Transverse colon (tissue), 4 donors: ENCODE results near the gene DBI.

ENCODE experiments used
- POLR2A ChIP-seq: fragments of 450-650 bp; IDR thresholded peaks from one replicate; pipeline ENCODE4 v1.6.1; 2016; ENCODE audit warnings: antibody characterized with exemption, mild to moderate bottlenecking, moderate library complexity
- POLR2AphosphoS5 ChIP-seq, 3 donors: sonication (generic); formaldehyde crosslinking; IDR thresholded peaks; one replicate each; pipeline ENCODE4 v1.6.1; 2016; ENCODE audit warnings: antibody characterized with exemption in 3 of 3
- TF ChIP-seq, protein P1 (sequence below), 5 experiments: fragments of 200-600 bp in 3 of 5; fragments of 450-650 bp in 2 of 5; sonication (generic) in 3 of 5; IDR thresholded peaks; 1 replicate in 2 of 5; 2 replicates in 3 of 5; pipeline ENCODE4 v1.5.1; 2016 to 2017; ENCODE audit warnings: antibody characterized with exemption in 5 of 5, inconsistent platforms in 3 of 5, mild to moderate bottlenecking in 2 of 5, moderate library complexity in 1 of 5

GRCh38 chr2:119333360-119333759 is 33.4 kb upstream of the DBI start:
- TF ChIP-seq, protein P1, sequence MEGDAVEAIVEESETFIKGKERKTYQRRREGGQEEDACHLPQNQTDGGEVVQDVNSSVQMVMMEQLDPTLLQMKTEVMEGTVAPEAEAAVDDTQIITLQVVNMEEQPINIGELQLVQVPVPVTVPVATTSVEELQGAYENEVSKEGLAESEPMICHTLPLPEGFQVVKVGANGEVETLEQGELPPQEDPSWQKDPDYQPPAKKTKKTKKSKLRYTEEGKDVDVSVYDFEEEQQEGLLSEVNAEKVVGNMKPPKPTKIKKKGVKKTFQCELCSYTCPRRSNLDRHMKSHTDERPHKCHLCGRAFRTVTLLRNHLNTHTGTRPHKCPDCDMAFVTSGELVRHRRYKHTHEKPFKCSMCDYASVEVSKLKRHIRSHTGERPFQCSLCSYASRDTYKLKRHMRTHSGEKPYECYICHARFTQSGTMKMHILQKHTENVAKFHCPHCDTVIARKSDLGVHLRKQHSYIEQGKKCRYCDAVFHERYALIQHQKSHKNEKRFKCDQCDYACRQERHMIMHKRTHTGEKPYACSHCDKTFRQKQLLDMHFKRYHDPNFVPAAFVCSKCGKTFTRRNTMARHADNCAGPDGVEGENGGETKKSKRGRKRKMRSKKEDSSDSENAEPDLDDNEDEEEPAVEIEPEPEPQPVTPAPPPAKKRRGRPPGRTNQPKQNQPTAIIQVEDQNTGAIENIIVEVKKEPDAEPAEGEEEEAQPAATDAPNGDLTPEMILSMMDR (IDR thresholded peaks at IDR 0.05): no peak
- TF ChIP-seq POLR2AphosphoS5 (IDR thresholded peaks at IDR 0.05) (no peak), POLR2A (no peak)
